HepG2 (cell line): ENCODE results near the gene METAP2. TPM values are rescaled to one million over a fixed set of nuclear protein-coding genes. Genes with fewer than 3 reads are reported as not detected.
"Not testable (repeated sequence)": the region's sequence is repeated elsewhere in the genome, so short reads cannot be mapped to it uniquely, and the experiment has no call there.

Experiments used
- ATAC-seq: fragments of 200-7000 bp; cut with Tn5 transposase; 3 replicates; pipeline ENCODE4 v1.9.1; 2020; ENCODE audit warnings: mild to moderate bottlenecking, moderate library complexity
- BruUV-seq: library from RNA; stranded (reverse); fragments of 400-500 nt; replicated peaks from 2 replicates; lab custom pipeline; 2021; lab: Mats Ljungman, UMichigan
- CTCF ChIA-PET: fragments of 300-600 bp; formaldehyde crosslinking; extraction: SDS; loops from one replicate; lab custom pipeline; 2021; ENCODE audit warnings: low total read pairs, inconsistent platforms, low intra/inter-chr PET ratio; lab: Yijun Ruan, JAX
- POLR2A ChIA-PET: fragments of 350-600 bp; sonication (Branson Sonifier 250); formaldehyde crosslinking; loops from one replicate; lab custom pipeline; 2020; ENCODE audit warnings: antibody characterized with exemption, inconsistent platforms; lab: Yijun Ruan, JAX
- DNase-seq: peaks from one replicate; pipeline ENCODE4 v3.0.0-alpha.2; 2015; ENCODE audit warnings: low spot score
- FAIRE-seq: peaks from 3 replicates; lab custom pipeline; 2011; peaks lifted over from hg19 to GRCh38; lab: Jason Lieb, UNC
- H2AFZ ChIP-seq: one replicate; pipeline ENCODE4 v1.6.1; 2011; ENCODE audit warnings: low read length, inconsistent platforms
- H3K27ac ChIP-seq: fragments of 300-600 bp; 3 replicates; pipeline ENCODE4 v1.8.0; 2011; ENCODE audit warnings: mixed run types, mild to moderate bottlenecking, mixed read lengths, low read length, inconsistent platforms; ENCODE audit not compliant: insufficient read depth; ENCODE audit errors: extremely low read length
- H3K27me3 ChIP-seq, 2 experiments: fragments of 200-600 bp in 1 of 2; 2 replicates in 1 of 2; 3 replicates in 1 of 2; pipeline versions ENCODE4 v1.6.0 to v1.8.0; 2011; ENCODE audit warnings: low read length in 2 of 2, mild to moderate bottlenecking in 2 of 2, moderate library complexity in 2 of 2, inconsistent platforms in 1 of 2; ENCODE audit not compliant: insufficient read depth in 2 of 2, control insufficient read depth in 1 of 2
- H3K36me3 ChIP-seq, 2 experiments: fragments of 200-600 bp in 1 of 2; replicated peaks in 1 of 2; 2 replicates in 1 of 2; 3 replicates in 1 of 2; pipeline versions ENCODE4 v1.5.1 to v1.8.0; 2011; ENCODE audit warnings: low read length in 2 of 2, inconsistent platforms in 1 of 2; ENCODE audit not compliant: insufficient read depth in 2 of 2, control insufficient read depth in 1 of 2
- H3K4me1 ChIP-seq: 2 replicates; pipeline ENCODE4 v1.5.1; 2012; ENCODE audit warnings: low read length, inconsistent platforms; ENCODE audit not compliant: insufficient read depth
- H3K4me2 ChIP-seq: 2 replicates; pipeline ENCODE4 v1.6.0; 2011; ENCODE audit warnings: low read depth, low read length, inconsistent platforms
- H3K4me3 ChIP-seq, 3 experiments: fragments of 200-600 bp in 1 of 3; sonication (generic), shearing (Covaris generic) in 1 of 3; replicated peaks in 1 of 3; 2 replicates each; pipeline ENCODE4 v1.5.1; 2011 to 2016; ENCODE audit warnings: low read length in 3 of 3, inconsistent platforms in 2 of 3, low read depth in 2 of 3, mild to moderate bottlenecking in 2 of 3, control low read depth in 1 of 3, mixed read lengths in 1 of 3; ENCODE audit not compliant: insufficient read depth in 1 of 3
- H3K79me2 ChIP-seq: one replicate; pipeline ENCODE4 v1.6.1; 2011; ENCODE audit warnings: low read length, inconsistent platforms; ENCODE audit not compliant: insufficient read depth
- H3K9ac ChIP-seq: 2 replicates; pipeline ENCODE4 v1.6.0; 2011; ENCODE audit warnings: mild to moderate bottlenecking, low read depth, low read length, inconsistent platforms; ENCODE audit not compliant: insufficient read depth
- H3K9me3 ChIP-seq: 2 replicates; pipeline ENCODE4 v1.5.1; 2012; ENCODE audit warnings: mild to moderate bottlenecking, low read length
- H4K20me1 ChIP-seq: 2 replicates; pipeline ENCODE4 v1.6.0; 2011; ENCODE audit warnings: inconsistent platforms, mild to moderate bottlenecking, low read length, moderate library complexity; ENCODE audit not compliant: insufficient read depth
- ELF3 ChIP-seq: IDR thresholded peaks from 2 replicates; pipeline ENCODE4 v1.6.1; 2016; ENCODE audit warnings: missing genetic modification reagents, missing compliant biosample characterization
- FOSL2 ChIP-seq: sonication (generic); formaldehyde crosslinking; IDR thresholded peaks from 2 replicates; pipeline ENCODE4 v1.4.0; 2020; ENCODE audit warnings: missing genetic modification reagents
- GFI1 ChIP-seq: sonication (generic); formaldehyde crosslinking; IDR thresholded peaks from 2 replicates; pipeline ENCODE4 v1.5.0; 2020; ENCODE audit warnings: missing genetic modification reagents, mild to moderate bottlenecking, borderline replicate concordance
- SALL1 ChIP-seq: sonication (generic); formaldehyde crosslinking; IDR thresholded peaks from 2 replicates; pipeline ENCODE4 v1.8.0; 2022; ENCODE audit warnings: mild to moderate bottlenecking, missing genetic modification reagents
- ZMYM4 ChIP-seq: sonication (generic); formaldehyde crosslinking; IDR thresholded peaks from 2 replicates; pipeline ENCODE4 v1.8.1; 2023; ENCODE audit warnings: mild to moderate bottlenecking, missing genetic modification reagents
- WGBS: methylation state at CpG from one replicate; pipeline ENCODE4 v1.1.6; 2017; ENCODE audit warnings: low lambda C conversion rate; 5-methylcytosine and 5-hydroxymethylcytosine counted together
- in situ Hi-C: cut with HindIII; loops from 2 replicates; pipeline ENCODE4 v1.10.0; 2017; ENCODE audit warnings: low pct_unique_long_range_greater_than_20kb; ENCODE audit not compliant: extremely low pct_ligation_motif_present
- intact Hi-C: fragments of 100-400 bp; cut with micrococcal nuclease; formaldehyde crosslinking; loops from one replicate; pipeline ENCODE4 v1.10.0; 2022; ENCODE audit not compliant: unreplicated experiment
- polyA plus RNA-seq, 8 experiments: library from polyadenylated mRNA; depleted of rRNA in 3 of 8; stranded (reverse) in 7 of 8; unstranded in 1 of 8; fragments of >200 nt; fragmentation: Illumina TruSeq in 4 of 8; extraction: Trizol in 4 of 8; gene quantifications; 2 replicates each; pipeline versions ENCODE4 v1.2.1 to v1.2.3, GENCODE V29; 2011 to 2016; ENCODE audit warnings: low read depth in 4 of 8, missing spikeins in 1 of 8, mixed read lengths in 1 of 8; ENCODE audit not compliant: insufficient read depth in 1 of 8
- total RNA-seq, 5 experiments: library from RNA; depleted of rRNA; stranded (reverse); fragments of >200 nt; fragmentation: Illumina TruSeq; extraction: Trizol; gene quantifications; 2 replicates each; pipeline ENCODE4 v1.2.3, GENCODE V29; 2016; ENCODE audit warnings: low read depth in 1 of 5
- TF ChIP-seq, protein P1 (sequence below): sonication (generic); formaldehyde crosslinking; IDR thresholded peaks from 2 replicates; pipeline ENCODE4 v1.4.0; 2020; ENCODE audit warnings: mild to moderate bottlenecking, missing genetic modification reagents
- TF ChIP-seq, protein P2 (sequence below): sonication (generic); formaldehyde crosslinking; IDR thresholded peaks from 2 replicates; pipeline ENCODE4 v1.4.0; 2020; ENCODE audit warnings: missing genetic modification reagents

METAP2 gene
- total and polyA plus RNA-seq, 2 of the 13 experiments (the other 11 are each of a cell fraction or from before 2014, with no cell fraction given): 67.8 to 131 TPM

DNA sequence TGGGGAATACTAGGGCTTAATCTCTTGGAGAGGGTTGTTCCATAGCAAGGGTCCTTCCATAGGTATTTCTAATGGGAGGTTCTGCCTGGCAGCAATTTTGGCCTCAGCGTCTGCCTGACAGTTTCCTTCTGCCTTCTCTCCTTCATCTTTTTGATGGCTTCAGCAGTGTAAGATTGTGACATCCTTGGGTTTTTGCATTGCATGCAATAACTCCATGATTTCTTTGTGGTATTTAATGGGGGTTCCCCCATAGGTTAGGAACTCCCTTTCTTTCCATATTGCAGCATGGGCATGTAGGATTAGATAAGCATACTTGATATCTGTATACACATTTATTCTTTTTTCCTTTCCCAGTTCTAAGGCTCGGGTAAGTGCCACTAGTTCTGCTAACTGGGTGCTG lies 21.5 kb upstream of the METAP2 start:
- H2AFZ ChIP-seq, H3K4me2 ChIP-seq, in situ Hi-C loops, intact Hi-C loops, ATAC-seq, H3K36me3 ChIP-seq, H4K20me1 ChIP-seq, H3K27ac ChIP-seq, H3K79me2 ChIP-seq, CTCF ChIA-PET, H3K27me3 ChIP-seq, FAIRE-seq, H3K9me3 ChIP-seq, BruUV-seq, DNase-seq, H3K4me3 ChIP-seq, H3K9ac ChIP-seq: not testable (repeated sequence)
- peaks cover 29% of the 10 kb centered on the region for H3K4me1 ChIP-seq
- POLR2A ChIA-PET: interaction anchor here (1.5 kb wide), 1 partner anchor 21 kb away, joined by 4 read pairs; the partner anchor contains the start of gene METAP2
- WGBS: 41% methylated on average over 2 of the region's 2 CpGs

DNA sequence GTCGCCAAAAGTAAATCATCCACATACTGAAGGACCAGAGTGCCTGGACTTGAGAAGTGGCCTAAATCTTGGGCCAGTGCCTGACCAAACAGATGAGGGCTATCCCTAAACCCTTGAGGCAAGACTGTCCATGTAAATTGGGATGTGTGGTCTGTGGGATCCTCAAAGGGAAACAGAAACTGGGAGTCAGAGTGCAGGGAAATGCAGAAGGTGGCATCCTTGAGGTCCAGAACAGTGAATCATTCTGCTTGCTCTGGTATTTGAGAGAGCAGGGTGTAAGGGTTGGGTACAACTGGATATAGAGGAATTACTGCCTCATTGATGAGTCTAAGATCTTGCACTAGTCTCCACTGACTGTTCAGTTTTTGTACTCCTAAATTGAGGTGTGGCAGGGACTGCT lies 20.1 kb upstream of the METAP2 start:
- H2AFZ ChIP-seq, in situ Hi-C loops, H3K4me3 ChIP-seq, H3K27ac ChIP-seq, H3K9me3 ChIP-seq, BruUV-seq, H3K27me3 ChIP-seq, H3K36me3 ChIP-seq, H4K20me1 ChIP-seq, DNase-seq, ATAC-seq, H3K4me2 ChIP-seq, CTCF ChIA-PET, H3K9ac ChIP-seq, H3K79me2 ChIP-seq, intact Hi-C loops, FAIRE-seq: not testable (repeated sequence)
- POLR2A ChIA-PET: interaction anchor here (1.5 kb wide), 1 partner anchor 20 kb away, joined by 4 read pairs; the partner anchor contains the start of gene METAP2
- WGBS: 88% methylated on average over 1 of the region's 1 CpG
- H3K4me1 ChIP-seq: peaks cover 22% of the 10 kb centered on the region

DNA sequence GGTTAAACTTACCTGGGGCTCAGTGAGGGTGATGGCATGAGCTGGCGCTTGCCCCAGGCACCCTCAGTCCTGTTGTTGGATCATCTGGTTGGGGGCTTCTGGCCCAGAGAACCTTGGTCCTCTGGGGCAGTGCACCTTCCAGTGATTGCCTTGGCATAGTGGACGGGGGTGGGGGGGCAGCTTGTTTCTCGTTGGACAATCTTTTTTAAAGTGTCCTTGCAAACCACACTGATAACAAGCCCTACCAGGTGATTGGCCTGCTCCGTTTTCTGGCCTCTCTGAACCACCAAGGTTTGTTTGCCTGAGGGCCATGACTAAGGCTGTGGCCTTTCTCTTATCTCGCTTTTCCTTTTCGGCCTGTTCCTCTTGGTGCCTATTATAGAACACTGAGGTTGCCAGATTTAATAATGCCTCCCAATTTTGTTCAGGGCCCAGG lies 19.2 kb upstream of the METAP2 start:
- intact Hi-C loops, H3K27ac ChIP-seq, H3K79me2 ChIP-seq, H3K9me3 ChIP-seq, H2AFZ ChIP-seq, CTCF ChIA-PET, H3K36me3 ChIP-seq, H3K4me3 ChIP-seq, ATAC-seq, H4K20me1 ChIP-seq, in situ Hi-C loops, H3K27me3 ChIP-seq, H3K9ac ChIP-seq, FAIRE-seq, BruUV-seq: not testable (repeated sequence)
- Histone ChIP-seq H3K4me2 (peak overlapping the region; percentile 39; the same call in 1 of the 2 replicates), H3K4me1 (peaks cover 22% of the 10 kb centered on the region)
- peak; percentile 43 for DNase-seq
- POLR2A ChIA-PET: interaction anchor here (1.3 kb wide), 1 partner anchor 19 kb away, joined by 7 read pairs; the partner anchor contains the start of gene METAP2
- 10% methylated on average over 6 of the region's 6 CpGs for WGBS
- TF ChIP-seq, protein P1, sequence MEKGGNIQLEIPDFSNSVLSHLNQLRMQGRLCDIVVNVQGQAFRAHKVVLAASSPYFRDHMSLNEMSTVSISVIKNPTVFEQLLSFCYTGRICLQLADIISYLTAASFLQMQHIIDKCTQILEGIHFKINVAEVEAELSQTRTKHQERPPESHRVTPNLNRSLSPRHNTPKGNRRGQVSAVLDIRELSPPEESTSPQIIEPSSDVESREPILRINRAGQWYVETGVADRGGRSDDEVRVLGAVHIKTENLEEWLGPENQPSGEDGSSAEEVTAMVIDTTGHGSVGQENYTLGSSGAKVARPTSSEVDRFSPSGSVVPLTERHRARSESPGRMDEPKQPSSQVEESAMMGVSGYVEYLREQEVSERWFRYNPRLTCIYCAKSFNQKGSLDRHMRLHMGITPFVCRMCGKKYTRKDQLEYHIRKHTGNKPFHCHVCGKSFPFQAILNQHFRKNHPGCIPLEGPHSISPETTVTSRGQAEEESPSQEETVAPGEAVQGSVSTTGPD: peak; percentile 54; the same call in 1 of the 2 replicates
- TF ChIP-seq FOSL2 (CRISPR knock-in tag): peak; percentile 77
- TF ChIP-seq SALL1 (CRISPR knock-in tag): 0 out of 2 replicates have a peak, but pooled peaks have one; percentile 27
- 0 out of 2 replicates have a peak, but pooled peaks have one; percentile 41 for TF ChIP-seq GFI1
- peak; percentile 57; the same call in 1 of the 2 replicates for TF ChIP-seq ZMYM4
- TF ChIP-seq, protein P2, sequence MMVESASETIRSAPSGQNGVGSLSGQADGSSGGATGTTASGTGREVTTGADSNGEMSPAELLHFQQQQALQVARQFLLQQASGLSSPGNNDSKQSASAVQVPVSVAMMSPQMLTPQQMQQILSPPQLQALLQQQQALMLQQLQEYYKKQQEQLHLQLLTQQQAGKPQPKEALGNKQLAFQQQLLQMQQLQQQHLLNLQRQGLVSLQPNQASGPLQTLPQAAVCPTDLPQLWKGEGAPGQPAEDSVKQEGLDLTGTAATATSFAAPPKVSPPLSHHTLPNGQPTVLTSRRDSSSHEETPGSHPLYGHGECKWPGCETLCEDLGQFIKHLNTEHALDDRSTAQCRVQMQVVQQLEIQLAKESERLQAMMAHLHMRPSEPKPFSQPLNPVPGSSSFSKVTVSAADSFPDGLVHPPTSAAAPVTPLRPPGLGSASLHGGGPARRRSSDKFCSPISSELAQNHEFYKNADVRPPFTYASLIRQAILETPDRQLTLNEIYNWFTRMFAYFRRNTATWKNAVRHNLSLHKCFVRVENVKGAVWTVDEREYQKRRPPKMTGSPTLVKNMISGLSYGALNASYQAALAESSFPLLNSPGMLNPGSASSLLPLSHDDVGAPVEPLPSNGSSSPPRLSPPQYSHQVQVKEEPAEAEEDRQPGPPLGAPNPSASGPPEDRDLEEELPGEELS (CRISPR knock-in tag): 0 out of 2 replicates have a peak, but pooled peaks have one; percentile 22
- 0 out of 2 replicates have a peak, but pooled peaks have one; percentile 17 for TF ChIP-seq ELF3 (CRISPR knock-in tag)
